ENCODE data around the gene ZNF488.

GRCh38 chr10:47418321-47418720, 34.2 kb upstream of the ZNF488 start:
- no peak for TF ChIP-seq POLR2AphosphoS5 (IDR thresholded peaks at IDR 0.05)
- no peak for TF ChIP-seq CTCF (IDR thresholded peaks at IDR 0.05; ENCODE audit: poor library complexity, severe bottlenecking)

All from neural cell (in vitro differentiated cells).